ENCODE measurements around the gene MMD. TPM values are rescaled to one million over a fixed set of nuclear protein-coding genes. Genes with fewer than 3 reads are reported as not detected.

The MMD gene
- total and polyA plus RNA-seq, 2 of the 13 experiments (the other 11 are each of a cell fraction or from before 2014, with no cell fraction given): 121 to 225 TPM

GRCh38 chr17:55444471-55445441 is 23.1 kb upstream of the MMD start (continued):
- TF ChIP-seq ZNF609 (CRISPR knock-in tag; IDR thresholded peaks at IDR 0.05; ENCODE audit: borderline replicate concordance) (peak; percentile 53), SMARCE1 (IDR thresholded peaks at IDR 0.05; ENCODE audit: borderline replicate concordance) (no peak), KMT2A (CRISPR knock-in tag; IDR thresholded peaks at IDR 0.05) (no peak; the same call in 1 of the 2 replicates), SYNCRIP (IDR thresholded peaks at IDR 0.05; ENCODE audit: insufficient read depth, low read depth, low read length) (no peak), ZBTB1 (CRISPR knock-in tag; IDR thresholded peaks at IDR 0.05; ENCODE audit: borderline replicate concordance) (no peak), RXRB (CRISPR knock-in tag; IDR thresholded peaks at IDR 0.05; ENCODE audit: borderline replicate concordance) (peak; percentile 80), ZNF782 (CRISPR knock-in tag; IDR thresholded peaks at IDR 0.05; ENCODE audit: borderline replicate concordance) (0 out of 2 replicates have a peak, but pooled peaks have one; percentile 25), POGZ (CRISPR knock-in tag; IDR thresholded peaks at IDR 0.05) (peak; percentile 70), JUNB (CRISPR knock-in tag; IDR thresholded peaks at IDR 0.05; ENCODE audit: borderline replicate concordance) (peak; percentile 89; the same call in 1 of the 2 replicates), ZBTB40 (IDR thresholded peaks at IDR 0.05) (no peak), ZBTB40 (CRISPR knock-in tag; IDR thresholded peaks at IDR 0.05) (0 out of 2 replicates have a peak, but pooled peaks have one; percentile 48), SAP130 (CRISPR knock-in tag; IDR thresholded peaks at IDR 0.05; ENCODE audit: low read depth) (peak; percentile 72), EHMT2 (IDR thresholded peaks at IDR 0.05; ENCODE audit: borderline replicate concordance, low read depth, low read length) (no peak), HCFC1 (IDR thresholded peaks at IDR 0.05; ENCODE audit: low read depth, low read length) (no peak)
